ENCODE data around the gene GAST. TPM values are rescaled to one million over a fixed set of nuclear protein-coding genes. Genes with fewer than 3 reads are reported as not detected.

GAST gene
- total and polyA plus RNA-seq, 7 experiments from 2014 or later = not detected

GRCh38 chr17:41739661-41740352, 27.7 kb downstream of the GAST start:
- H3K4me3 ChIP-seq (ENCODE audit: low read length) = no peak overlapping the region
- intact Hi-C loops (cut with micrococcal nuclease) = loop anchor here (2.0 to 10.0 kb wide), 3 partner anchors 71 to 227 kb away; partner anchors contain the start of genes CNP (in 2 of the 2), KLHL11 (in 1 of the 2) and P3H4 (in 1 of the 2)
- H3K27ac ChIP-seq (ENCODE audit: low read depth, low read length) = no peak overlapping the region
- H3K27me3 Mint-ChIP-seq = peaks cover 28 to 31% (median 30%) of the 10 kb centered on the region in 5 donors
- no peak overlapping the region for H3K4me3 Mint-ChIP-seq
- peaks cover 2 to 12% (median 5%) of the 10 kb centered on the region in 7 donors for H3K4me1 Mint-ChIP-seq
- no peak for DNase-seq
- ChIA-PET POLR2A (no interaction called here), CTCF (interaction anchor here (0.8 to 3.1 kb wide), 3 partner anchors 40 to 61 kb away, joined by 3 to 11 read pairs (median 3); no protein-coding TSS in a partner anchor)
- peaks cover 3 to 6% of the 10 kb centered on the region in 2 donors for H3K27me3 ChIP-seq (ENCODE audit: control insufficient read depth in 2 of 2, insufficient read depth in 2 of 2, low read length in 2 of 2)
- H3K27ac Mint-ChIP-seq = peak overlapping the region in 1 of 9 donors; percentile 57
- no peaks in the 10 kb centered on the region for H3K9me3 ChIP-seq (ENCODE audit: control insufficient read depth in 2 of 3, low read length in 3 of 3)
- H3K4me1 ChIP-seq (ENCODE audit: control insufficient read depth in 2 of 2, insufficient read depth in 2 of 2, low read length in 2 of 2) = peaks cover 0 to 6% of the 10 kb centered on the region in 2 donors
- H3K9me3 Mint-ChIP-seq = no peaks in the 10 kb centered on the region
- no peak for ATAC-seq
- H3K36me3 Mint-ChIP-seq = peaks cover 0 to 4% (median 0%) of the 10 kb centered on the region in 5 donors
- H3K36me3 ChIP-seq (ENCODE audit: control insufficient read depth in 2 of 3, insufficient read depth in 3 of 3, low read length in 3 of 3) = no peaks in the 10 kb centered on the region

GRCh38 chr17:41740506-41740905, 28.4 kb downstream of the GAST start:
- CTCF ChIA-PET = interaction anchor here (0.8 to 3.1 kb wide), 3 partner anchors 39 to 61 kb away, joined by 3 to 11 read pairs (median 3); no protein-coding TSS in a partner anchor
- H3K27ac Mint-ChIP-seq = no peak overlapping the region
- Histone ChIP-seq H3K9me3 (ENCODE audit: control insufficient read depth in 2 of 3, low read length in 3 of 3) (no peaks in the 10 kb centered on the region), H3K4me3 (ENCODE audit: low read length) (no peak overlapping the region), H3K27me3 (ENCODE audit: control insufficient read depth in 2 of 2, insufficient read depth in 2 of 2, low read length in 2 of 2) (peaks cover 3% of the 10 kb centered on the region in 2 donors), H3K4me1 (ENCODE audit: control insufficient read depth in 2 of 2, insufficient read depth in 2 of 2, low read length in 2 of 2) (peaks cover 0 to 5% of the 10 kb centered on the region in 2 donors), H3K36me3 (ENCODE audit: control insufficient read depth in 2 of 3, insufficient read depth in 3 of 3, low read length in 3 of 3) (no peaks in the 10 kb centered on the region), H3K27ac (ENCODE audit: low read depth, low read length) (no peak overlapping the region)
- POLR2A ChIA-PET = no interaction called here
- H3K36me3 Mint-ChIP-seq = peaks cover 0 to 3% (median 0%) of the 10 kb centered on the region in 5 donors
- ATAC-seq = no peak
- H3K4me1 Mint-ChIP-seq = peaks cover 0 to 10% (median 0%) of the 10 kb centered on the region in 7 donors
- H3K9me3 Mint-ChIP-seq = no peaks in the 10 kb centered on the region
- peaks cover 23 to 24% (median 24%) of the 10 kb centered on the region in 5 donors for H3K27me3 Mint-ChIP-seq
- H3K4me3 Mint-ChIP-seq = no peak overlapping the region
- DNase-seq = no peak
- intact Hi-C loops (cut with micrococcal nuclease) = no loop called here

GRCh38 chr17:41741709-41742108, 29.6 kb downstream of the GAST start:
- H3K4me1 Mint-ChIP-seq = peaks cover 0 to 10% (median 0%) of the 10 kb centered on the region in 7 donors
- no peaks in the 10 kb centered on the region for H3K9me3 Mint-ChIP-seq
- DNase-seq = no peak
- Histone ChIP-seq H3K9me3 (ENCODE audit: control insufficient read depth in 2 of 3, low read length in 3 of 3) (no peaks in the 10 kb centered on the region), H3K4me1 (ENCODE audit: control insufficient read depth in 2 of 2, insufficient read depth in 2 of 2, low read length in 2 of 2) (peaks cover 0 to 5% of the 10 kb centered on the region in 2 donors), H3K36me3 (ENCODE audit: control insufficient read depth in 2 of 3, insufficient read depth in 3 of 3, low read length in 3 of 3) (no peaks in the 10 kb centered on the region), H3K27me3 (ENCODE audit: control insufficient read depth in 2 of 2, insufficient read depth in 2 of 2, low read length in 2 of 2) (peaks cover 0 to 3% of the 10 kb centered on the region in 2 donors), H3K4me3 (ENCODE audit: low read length) (no peak overlapping the region), H3K27ac (ENCODE audit: low read depth, low read length) (no peak overlapping the region)
- intact Hi-C loops (cut with micrococcal nuclease) = no loop called here
- no peaks in the 10 kb centered on the region for H3K36me3 Mint-ChIP-seq
- no peak for ATAC-seq
- peak overlapping the region in 1 of 9 donors; percentile 80 for H3K27ac Mint-ChIP-seq
- H3K4me3 Mint-ChIP-seq = no peak overlapping the region
- ChIA-PET CTCF (interaction anchor here (3.1 kb wide), 1 partner anchor 60 kb away, joined by 11 read pairs; no protein-coding TSS in a partner anchor), POLR2A (no interaction called here)
- H3K27me3 Mint-ChIP-seq = peaks cover 12 to 17% (median 13%) of the 10 kb centered on the region in 5 donors

- Mint-ChIP-seq H3K27me3 (peaks cover 0 to 8% (median 0%) of the 10 kb centered on the region in 5 donors), H3K4me3 (no peak overlapping the region), H3K4me1 (no peaks in the 10 kb centered on the region), H3K36me3 (no peaks in the 10 kb centered on the region), H3K9me3 (no peaks in the 10 kb centered on the region), H3K27ac (no peak overlapping the region)
- Histone ChIP-seq H3K4me3 (ENCODE audit: low read length) (no peak overlapping the region), H3K9me3 (ENCODE audit: control insufficient read depth in 2 of 3, low read length in 3 of 3) (no peaks in the 10 kb centered on the region), H3K27ac (ENCODE audit: low read depth, low read length) (no peak overlapping the region), H3K4me1 (ENCODE audit: control insufficient read depth in 2 of 2, insufficient read depth in 2 of 2, low read length in 2 of 2) (no peaks in the 10 kb centered on the region), H3K27me3 (ENCODE audit: control insufficient read depth in 2 of 2, insufficient read depth in 2 of 2, low read length in 2 of 2) (no peaks in the 10 kb centered on the region), H3K36me3 (ENCODE audit: control insufficient read depth in 2 of 3, insufficient read depth in 3 of 3, low read length in 3 of 3) (no peaks in the 10 kb centered on the region)
- intact Hi-C loops (cut with micrococcal nuclease) = no loop called here
- ChIA-PET CTCF (no interaction called here), POLR2A (no interaction called here)
- ATAC-seq (no peak), DNase-seq (no peak)
These were observed 36.1 kb downstream of the GAST start for GRCh38 chr17:41748275-41748674.

GRCh38 chr17:41750862-41751261, 38.7 kb downstream of the GAST start:
- Histone ChIP-seq H3K27me3 (ENCODE audit: control insufficient read depth in 2 of 2, insufficient read depth in 2 of 2, low read length in 2 of 2) (no peaks in the 10 kb centered on the region), H3K36me3 (ENCODE audit: control insufficient read depth in 2 of 3, insufficient read depth in 3 of 3, low read length in 3 of 3) (no peaks in the 10 kb centered on the region), H3K4me1 (ENCODE audit: control insufficient read depth in 2 of 2, insufficient read depth in 2 of 2, low read length in 2 of 2) (no peaks in the 10 kb centered on the region), H3K9me3 (ENCODE audit: control insufficient read depth in 2 of 3, low read length in 3 of 3) (no peaks in the 10 kb centered on the region), H3K4me3 (ENCODE audit: low read length) (no peak overlapping the region), H3K27ac (ENCODE audit: low read depth, low read length) (no peak overlapping the region)
- ATAC-seq (no peak), DNase-seq (no peak)
- CTCF ChIA-PET = no interaction called here
- POLR2A ChIA-PET = no interaction called here
- Mint-ChIP-seq H3K36me3 (no peaks in the 10 kb centered on the region), H3K9me3 (no peaks in the 10 kb centered on the region), H3K27ac (peak overlapping the region in 1 of 9 donors; percentile 65), H3K4me1 (no peaks in the 10 kb centered on the region), H3K27me3 (peaks cover 0 to 8% (median 0%) of the 10 kb centered on the region in 5 donors), H3K4me3 (no peak overlapping the region)
- intact Hi-C loops (cut with micrococcal nuclease) = no loop called here

- intact Hi-C loops (cut with micrococcal nuclease) = no loop called here
- ATAC-seq = no peak
- CTCF ChIA-PET = no interaction called here
- Histone ChIP-seq H3K4me3 (ENCODE audit: low read length) (no peak overlapping the region), H3K9me3 (ENCODE audit: control insufficient read depth in 2 of 3, low read length in 3 of 3) (no peaks in the 10 kb centered on the region), H3K27ac (ENCODE audit: low read depth, low read length) (no peak overlapping the region), H3K36me3 (ENCODE audit: control insufficient read depth in 2 of 3, insufficient read depth in 3 of 3, low read length in 3 of 3) (no peaks in the 10 kb centered on the region), H3K27me3 (ENCODE audit: control insufficient read depth in 2 of 2, insufficient read depth in 2 of 2, low read length in 2 of 2) (no peaks in the 10 kb centered on the region), H3K4me1 (ENCODE audit: control insufficient read depth in 2 of 2, insufficient read depth in 2 of 2, low read length in 2 of 2) (no peaks in the 10 kb centered on the region)
- Mint-ChIP-seq H3K27ac (no peak overlapping the region), H3K4me1 (no peaks in the 10 kb centered on the region), H3K9me3 (no peaks in the 10 kb centered on the region), H3K36me3 (no peaks in the 10 kb centered on the region), H3K4me3 (no peak overlapping the region), H3K27me3 (peaks cover 0 to 7% (median 0%) of the 10 kb centered on the region in 5 donors)
- POLR2A ChIA-PET = no interaction called here
- DNase-seq = no peak
These were observed 39.2 kb downstream of the GAST start for GRCh38 chr17:41751288-41751687.

- H3K4me3 ChIP-seq (ENCODE audit: low read length) = no peak overlapping the region
- ChIA-PET POLR2A (no interaction called here), CTCF (no interaction called here)
- Mint-ChIP-seq H3K9me3 (no peaks in the 10 kb centered on the region), H3K4me1 (no peaks in the 10 kb centered on the region), H3K27me3 (no peaks in the 10 kb centered on the region), H3K36me3 (no peaks in the 10 kb centered on the region), H3K4me3 (no peak overlapping the region), H3K27ac (no peak overlapping the region)
- H3K4me1 ChIP-seq (ENCODE audit: control insufficient read depth in 2 of 2, insufficient read depth in 2 of 2, low read length in 2 of 2) = no peaks in the 10 kb centered on the region
- DNase-seq = no peak
- ATAC-seq = no peak
- intact Hi-C loops (cut with micrococcal nuclease) = no loop called here
- H3K9me3 ChIP-seq (ENCODE audit: control insufficient read depth in 2 of 3, low read length in 3 of 3) = no peaks in the 10 kb centered on the region
- H3K27ac ChIP-seq (ENCODE audit: low read depth, low read length) = no peak overlapping the region
- no peaks in the 10 kb centered on the region for H3K27me3 ChIP-seq (ENCODE audit: control insufficient read depth in 2 of 2, insufficient read depth in 2 of 2, low read length in 2 of 2)
- no peaks in the 10 kb centered on the region for H3K36me3 ChIP-seq (ENCODE audit: control insufficient read depth in 2 of 3, insufficient read depth in 3 of 3, low read length in 3 of 3)
These were observed 41.9 kb downstream of the GAST start for GRCh38 chr17:41754066-41754465.
